ENCODE data around the gene TNFRSF1A.
"Not testable (repeated sequence)": the region's sequence is repeated elsewhere in the genome, so short reads cannot be mapped to it uniquely, and the experiment has no call there.

TNFRSF1A gene

DNA sequence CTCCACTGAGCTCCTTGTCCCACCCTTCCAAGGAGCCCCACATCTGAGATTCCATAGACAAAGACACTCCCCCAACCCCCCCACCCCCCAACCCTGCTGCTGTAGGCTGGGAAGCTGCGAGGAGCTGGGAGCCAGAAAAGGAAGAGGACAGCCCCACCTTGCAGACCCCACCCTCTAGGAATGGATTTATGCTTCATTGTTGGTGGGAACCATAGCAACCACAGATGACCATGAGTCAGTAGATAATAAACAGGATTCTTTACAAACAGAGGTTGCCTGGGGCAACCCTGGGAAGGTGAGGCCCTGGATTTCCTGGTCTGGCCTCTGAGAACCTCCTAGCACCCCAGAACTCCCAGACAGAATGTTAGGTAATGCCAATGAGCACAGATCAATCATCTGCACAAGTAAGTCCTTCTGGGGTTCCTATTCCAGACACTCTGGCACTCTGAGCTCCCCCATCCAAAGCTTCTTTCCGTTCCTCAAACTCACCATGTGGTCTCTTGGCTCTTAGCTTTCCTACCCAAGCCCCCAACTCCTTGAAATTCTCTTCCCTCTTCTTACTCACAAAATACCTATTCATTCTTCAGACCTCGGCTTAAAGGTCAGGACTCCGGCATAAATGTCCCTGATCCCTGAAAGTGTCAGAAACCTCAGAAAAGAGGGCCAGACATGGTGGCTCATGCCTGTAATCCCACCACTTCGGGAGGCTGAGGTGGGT is 46.6 kb downstream of the TNFRSF1A start:
- no peak for DNase-seq

DNA sequence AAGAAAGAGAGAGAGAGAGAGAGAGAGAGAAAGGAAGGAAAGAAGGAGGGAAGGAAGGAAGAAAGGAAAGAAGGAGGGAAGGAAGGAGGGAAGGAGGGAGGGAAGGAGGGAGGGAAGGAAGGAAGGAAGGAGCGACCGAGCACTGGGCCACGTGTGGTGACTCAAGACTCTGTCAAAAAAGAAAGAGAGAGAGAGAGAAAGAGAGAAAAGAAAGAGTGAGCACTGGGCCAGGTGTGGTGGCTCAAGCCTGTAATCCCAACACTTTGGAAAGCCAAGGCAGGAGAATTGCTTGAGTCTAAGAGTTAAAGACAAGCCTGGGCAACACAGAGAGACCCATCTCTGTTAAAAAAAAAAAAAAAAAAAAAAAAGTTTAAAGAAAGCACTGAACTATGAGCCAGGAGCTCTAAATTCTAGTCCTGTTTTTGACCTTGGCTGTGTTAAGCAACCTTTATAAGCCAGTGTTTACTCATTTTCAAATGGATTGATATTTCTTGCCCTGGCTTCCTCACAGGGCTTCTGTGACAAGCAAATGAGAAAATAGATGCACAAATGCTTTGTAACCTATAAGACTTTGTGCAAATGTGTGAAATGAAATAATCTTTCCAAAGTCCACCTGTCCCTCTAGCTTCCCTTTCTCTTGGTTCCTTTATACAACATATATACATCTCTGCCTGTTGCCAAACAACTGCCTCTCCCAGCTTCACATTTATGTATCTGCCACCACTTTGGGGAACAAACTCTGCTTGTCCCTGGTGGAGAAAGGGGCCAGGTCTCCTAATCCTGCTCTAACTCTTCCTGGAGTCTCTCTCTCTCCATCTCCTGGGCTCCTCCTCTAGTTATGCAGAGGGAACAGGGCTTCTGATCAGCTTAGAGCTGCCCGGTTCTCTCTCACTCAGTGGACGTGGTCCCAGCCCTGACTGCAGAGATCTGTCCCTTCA is 47.5 kb downstream of the TNFRSF1A start:
- DNase-seq, result no peak

DNA sequence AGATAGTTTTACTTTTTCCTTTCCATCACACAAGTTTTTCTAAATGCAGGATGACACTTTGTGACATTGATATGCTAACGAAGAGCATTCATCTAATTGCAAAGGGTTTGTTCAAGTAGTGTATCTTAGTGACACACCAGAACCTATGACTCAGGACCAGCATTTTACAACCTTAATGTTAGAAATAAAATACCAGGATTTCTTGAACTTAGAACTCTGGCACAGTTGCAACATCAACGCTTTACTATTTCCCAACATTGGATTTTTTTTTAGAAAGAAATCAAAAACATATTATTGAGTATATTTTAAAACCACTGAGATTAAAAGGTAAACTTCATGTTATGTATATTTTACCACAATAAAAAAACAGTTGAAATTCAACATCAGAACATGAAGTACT is 49.3 kb downstream of the TNFRSF1A start:
- DNase-seq, result no peak

DNA sequence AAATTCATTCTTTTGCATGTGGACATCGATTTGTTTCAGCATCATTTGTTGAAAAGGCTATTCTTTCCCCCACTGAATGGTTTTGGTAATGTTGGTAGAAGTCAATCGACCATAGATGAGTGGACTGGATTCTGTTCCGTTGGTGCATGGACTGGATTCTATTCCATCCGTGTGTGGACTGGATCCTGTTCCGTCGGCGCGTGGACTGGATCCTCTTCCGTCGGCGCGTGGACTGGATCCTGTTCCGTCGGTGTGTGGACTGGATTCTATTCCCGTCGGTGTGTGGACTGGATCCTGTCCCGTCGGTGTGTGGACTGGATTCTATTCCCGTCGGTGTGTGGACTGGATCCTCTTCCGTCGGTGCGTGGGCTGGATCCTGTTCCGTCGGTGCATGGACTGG is 52.0 kb downstream of the TNFRSF1A start:
- not testable (repeated sequence) for DNase-seq

DNA sequence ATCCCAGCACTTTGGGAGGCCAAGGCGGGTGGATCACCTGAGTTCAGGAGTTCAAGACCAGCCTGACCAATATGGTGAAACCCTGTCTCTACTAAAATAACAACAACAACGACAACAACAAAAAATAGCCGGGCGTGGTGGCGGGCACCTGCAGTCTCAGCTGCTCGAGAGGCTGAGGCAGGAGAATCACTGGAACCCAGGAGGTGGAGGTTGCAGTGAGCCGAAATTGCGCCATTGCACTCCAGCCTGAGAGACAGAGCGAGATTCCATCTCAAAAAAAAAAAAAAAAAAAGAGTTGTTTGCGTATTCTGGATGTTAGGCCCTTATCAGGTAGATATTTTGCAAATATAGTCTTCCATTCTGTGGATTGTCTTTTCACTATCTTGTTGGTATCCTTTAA is 52.8 kb downstream of the TNFRSF1A start:
- DNase-seq, result not testable (repeated sequence)

DNA sequence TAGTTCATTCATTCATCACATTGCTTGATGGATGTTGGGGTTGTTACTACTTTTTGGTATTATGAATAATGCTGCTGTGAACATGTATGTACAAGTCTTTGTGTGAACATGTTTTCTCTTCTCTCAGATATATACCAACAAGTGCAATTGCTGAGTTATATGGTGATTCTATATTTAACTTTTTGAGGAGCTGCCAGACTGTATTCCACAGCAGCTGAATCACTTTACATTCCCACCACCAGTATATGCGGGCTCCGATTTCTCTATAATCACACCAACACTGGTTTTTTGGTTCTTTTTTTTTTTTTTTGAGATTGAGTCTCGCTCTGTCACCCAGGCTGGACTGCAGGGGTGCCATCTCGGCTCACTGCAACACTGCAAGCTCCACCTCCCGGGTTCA is 53.6 kb downstream of the TNFRSF1A start:
- no peak for DNase-seq

DNA sequence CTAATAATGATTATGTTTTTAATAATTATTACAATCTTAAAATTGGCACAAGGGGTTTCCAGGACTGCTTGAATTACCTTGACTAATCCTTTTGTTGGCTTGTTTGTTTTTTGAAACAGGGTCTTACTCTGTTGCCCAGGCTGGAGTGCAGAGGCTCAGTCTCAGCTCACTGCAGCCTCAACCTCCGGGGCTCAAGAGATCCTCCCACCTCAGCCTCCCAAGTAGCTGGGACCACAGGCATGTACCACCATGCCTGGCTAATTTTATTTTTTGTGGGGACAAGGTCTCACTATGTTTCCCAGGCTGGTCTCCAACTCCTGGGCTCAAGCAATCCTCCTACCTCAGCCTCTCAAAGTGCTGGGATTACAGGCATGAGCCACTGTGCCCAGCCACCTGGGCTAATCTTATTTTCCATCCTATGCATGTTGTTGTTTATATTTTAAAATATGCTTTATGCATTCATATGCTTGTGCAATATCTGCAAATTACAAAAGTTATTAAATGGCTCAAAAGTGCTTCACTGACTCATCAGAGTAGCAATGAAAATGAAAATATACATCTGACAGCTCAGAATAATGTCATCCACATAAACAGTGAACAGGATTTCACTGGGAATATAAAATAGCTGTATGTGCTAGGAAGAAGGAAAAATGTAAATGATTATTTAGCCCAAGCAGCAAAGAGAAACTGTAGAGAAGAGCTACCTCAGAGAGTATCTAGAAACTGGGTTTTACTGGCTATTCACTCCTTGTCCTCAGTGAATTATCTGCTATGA is 56.2 kb downstream of the TNFRSF1A start:
- DNase-seq, result no peak

DNA sequence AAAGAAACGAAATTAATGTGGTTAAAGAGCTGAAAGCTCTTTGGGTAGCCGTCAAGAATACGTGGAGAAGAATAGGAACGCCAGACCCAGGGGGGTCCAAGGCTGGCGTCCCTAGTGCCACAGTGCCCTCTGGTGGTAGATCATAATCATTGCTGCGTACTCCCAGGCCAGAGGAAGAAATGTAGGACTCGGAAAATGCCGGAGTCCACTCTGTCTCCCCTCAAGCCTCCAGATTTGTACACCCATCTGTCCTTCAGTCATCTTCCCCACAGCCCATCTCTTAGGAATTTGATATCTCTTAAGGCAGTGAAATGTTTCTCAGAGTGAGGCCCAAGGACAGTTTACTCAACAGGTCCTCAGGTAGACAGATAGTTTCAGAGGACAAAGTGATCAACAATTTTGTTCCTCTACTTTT is 56.8 kb downstream of the TNFRSF1A start:
- no peak for DNase-seq

DNA sequence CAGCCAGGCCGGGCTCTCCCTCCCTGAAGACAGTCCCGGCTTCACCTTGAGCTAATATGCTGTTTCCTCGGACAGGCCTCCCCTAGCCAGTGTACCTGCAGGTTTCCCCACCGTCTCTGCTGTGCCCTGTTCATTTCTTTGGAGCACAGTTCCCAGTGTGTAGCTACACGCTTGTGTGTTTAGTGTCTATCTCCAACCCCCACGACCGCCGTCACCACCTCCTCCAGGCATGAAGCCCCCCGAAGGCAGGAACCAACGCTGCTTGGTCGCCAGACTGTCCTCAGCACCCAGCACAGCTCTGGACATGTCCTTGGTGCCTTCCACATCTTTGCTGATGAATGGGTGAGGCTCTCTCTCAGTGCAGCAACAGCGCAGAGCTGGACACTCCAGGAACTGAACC is 57.6 kb downstream of the TNFRSF1A start:
- DNase-seq, result no peak

DNA sequence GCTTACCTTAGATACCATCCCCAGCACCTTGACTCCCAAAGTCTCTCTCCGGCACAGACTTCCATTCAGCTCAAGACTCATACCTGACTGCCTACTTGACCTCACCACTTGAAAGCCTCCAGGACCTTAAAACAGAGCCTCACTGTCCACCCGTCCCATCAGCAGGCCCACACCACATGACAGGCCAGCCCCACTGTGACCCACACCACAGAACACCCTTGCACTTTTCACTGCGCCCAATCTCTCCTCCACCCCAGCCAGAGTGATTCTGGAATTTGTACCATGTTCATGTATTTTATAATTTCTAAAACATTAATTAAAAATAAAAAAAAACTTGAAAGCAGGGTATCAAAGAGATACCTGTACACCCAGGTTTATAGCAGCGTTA is 59.4 kb downstream of the TNFRSF1A start:
- no peak for DNase-seq

DNA sequence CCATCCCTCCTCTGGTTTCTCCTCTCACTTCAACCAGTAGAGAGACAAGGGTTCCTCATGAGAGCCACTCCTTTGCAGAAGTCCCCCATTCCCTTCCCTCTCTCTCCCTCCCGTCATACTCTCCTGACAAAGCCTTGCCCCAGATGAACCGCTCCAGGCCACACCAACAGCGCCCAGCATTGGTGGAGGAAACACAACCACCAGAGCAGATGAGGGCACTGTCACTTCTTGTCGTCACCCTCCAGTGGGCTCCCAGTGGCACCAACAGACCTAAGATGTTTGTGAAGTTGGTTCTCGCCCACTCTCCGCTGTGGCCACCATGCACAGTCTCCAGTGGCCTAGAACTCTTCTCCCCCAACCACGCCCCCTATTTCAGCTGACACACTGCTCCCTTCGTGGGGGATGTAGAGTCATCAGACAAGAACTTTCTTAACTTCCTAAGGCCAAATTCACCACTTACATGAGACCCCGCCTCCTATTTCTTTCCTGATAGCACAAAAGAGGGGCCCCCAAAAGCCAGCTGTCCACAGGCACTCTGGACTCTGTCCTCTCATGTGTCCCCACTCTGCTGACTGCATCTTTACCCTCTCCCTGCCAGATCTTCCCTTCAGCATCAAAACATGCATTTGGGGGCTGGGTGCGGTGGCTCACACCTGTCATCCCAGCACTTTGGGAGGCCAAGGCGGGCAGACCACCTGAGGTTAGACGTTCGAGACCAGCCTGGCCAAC is 60.6 kb downstream of the TNFRSF1A start:
- no peak for DNase-seq

DNA sequence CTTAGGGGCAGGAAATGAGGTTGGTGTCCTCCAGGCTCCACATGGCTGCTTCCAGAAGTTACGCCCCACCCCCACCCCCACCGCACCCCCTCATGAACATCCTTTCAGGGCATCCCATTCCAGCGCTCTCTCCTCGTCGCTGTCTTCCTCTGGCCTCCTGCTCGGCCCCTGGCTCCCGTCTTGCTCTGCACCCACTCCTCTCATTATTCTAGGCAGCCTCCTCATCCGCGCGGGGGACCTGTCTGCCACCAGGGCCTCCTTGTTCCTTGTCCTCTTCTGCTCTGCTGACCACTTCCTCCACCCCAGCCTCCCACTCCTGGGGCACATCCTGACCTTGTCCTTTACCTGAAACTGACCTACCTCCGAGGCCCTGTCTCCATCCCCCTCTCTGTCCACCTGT is 61.2 kb downstream of the TNFRSF1A start:
- no peak for DNase-seq

DNA sequence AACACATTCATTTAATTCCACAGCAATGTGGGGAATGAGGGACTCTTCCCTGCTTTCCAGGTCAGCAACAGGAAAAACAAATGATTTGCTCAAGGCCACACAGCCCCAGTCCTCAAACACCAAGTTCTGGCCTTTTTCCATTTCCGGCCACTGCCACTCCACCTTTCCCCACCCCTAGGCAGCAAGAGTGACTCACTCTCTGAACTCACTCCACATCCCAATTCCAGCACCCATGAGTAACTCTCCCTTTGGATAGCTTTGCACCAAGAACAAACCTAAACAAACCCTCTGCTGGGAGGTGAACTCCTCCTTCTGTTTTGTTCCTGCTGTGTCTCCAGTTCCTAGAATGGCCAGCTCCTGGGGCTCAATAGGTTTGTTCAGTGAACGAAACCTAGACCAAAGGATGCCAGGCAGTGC is 61.8 kb downstream of the TNFRSF1A start:
- no peak for DNase-seq

DNA sequence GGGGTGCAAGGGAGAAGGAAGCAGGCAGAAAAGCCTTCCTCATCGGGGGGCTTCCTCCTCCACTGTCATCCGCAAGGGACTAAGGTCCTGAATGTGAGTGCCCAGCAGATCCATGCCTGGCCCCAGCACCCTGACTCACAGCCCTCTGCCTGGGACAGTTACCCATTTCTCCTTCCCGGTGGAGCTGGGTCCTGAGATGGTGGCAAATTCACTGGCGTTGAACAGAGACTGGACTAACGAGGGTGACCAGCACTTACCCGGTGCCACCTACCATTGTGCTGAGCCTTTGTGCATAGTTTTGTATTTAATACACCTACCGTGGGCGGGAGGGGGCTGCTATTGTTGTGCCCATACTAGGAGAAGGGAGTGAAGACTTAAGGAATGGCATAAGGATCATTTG is 62.2 kb downstream of the TNFRSF1A start:
- DNase-seq, result no peak

DNA sequence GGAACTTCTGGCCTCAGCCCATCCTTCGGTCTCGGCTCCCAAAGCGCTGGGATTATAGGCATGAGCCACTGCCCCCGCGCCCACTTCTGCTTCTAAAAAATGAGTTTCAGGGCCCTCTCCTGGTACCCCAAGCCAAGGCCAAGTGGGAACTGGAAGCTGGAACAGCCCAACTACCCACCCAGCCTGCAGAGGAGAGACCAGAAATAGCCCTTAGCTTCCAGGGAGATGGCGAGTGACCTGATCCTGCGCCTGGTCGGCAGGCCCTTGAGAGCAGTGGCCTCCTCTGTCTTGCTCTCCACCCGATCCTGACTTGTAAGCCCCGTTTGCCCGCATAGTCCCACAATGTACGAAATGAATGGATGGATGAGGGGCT is 62.6 kb downstream of the TNFRSF1A start:
- DNase-seq, result no peak
